LNCaP clone FGC (cell line): ENCODE measurements around the gene SSBP4.
A peak's percentile ranks its signal among the peaks of the same experiment; 100 is the strongest.

Source experiments
- DNase-seq: peaks from one replicate; pipeline ENCODE4 v3.0.0-alpha.2; 2011; ENCODE audit warnings: low read depth
- H3K4me3 ChIP-seq: 2 replicates; pipeline ENCODE4 v1.5.1; 2011; ENCODE audit warnings: mild to moderate bottlenecking, low read depth, low read length, control low read depth
- TF ChIP-seq, protein P1 (sequence below): IDR thresholded peaks from 2 replicates; pipeline ENCODE4 v1.5.1; 2012; ENCODE audit warnings: mild to moderate bottlenecking; ENCODE audit not compliant: control insufficient read depth, insufficient read depth; ENCODE audit errors: extremely low read depth

Gene SSBP4

DNA sequence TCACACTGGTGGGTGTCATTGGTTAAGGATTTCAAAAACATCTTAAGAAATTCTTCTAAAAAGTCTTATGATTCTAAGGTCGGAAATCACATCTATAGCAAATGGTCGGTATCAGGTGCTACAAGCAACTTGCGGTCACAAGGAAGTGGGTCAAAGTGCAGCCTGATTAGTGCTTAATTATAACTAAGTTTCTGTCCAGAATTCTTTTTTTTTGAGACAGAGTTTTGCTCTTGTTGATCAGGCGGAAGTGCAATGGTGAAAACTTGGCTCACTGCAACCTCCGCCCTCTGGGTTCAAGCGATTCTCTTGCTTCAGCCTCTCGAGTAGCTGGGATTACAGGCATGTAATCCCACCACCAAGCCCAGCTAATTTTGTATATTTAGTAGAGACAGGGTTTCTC lies 34.4 kb upstream of the SSBP4 start:
- TF ChIP-seq, protein P1, sequence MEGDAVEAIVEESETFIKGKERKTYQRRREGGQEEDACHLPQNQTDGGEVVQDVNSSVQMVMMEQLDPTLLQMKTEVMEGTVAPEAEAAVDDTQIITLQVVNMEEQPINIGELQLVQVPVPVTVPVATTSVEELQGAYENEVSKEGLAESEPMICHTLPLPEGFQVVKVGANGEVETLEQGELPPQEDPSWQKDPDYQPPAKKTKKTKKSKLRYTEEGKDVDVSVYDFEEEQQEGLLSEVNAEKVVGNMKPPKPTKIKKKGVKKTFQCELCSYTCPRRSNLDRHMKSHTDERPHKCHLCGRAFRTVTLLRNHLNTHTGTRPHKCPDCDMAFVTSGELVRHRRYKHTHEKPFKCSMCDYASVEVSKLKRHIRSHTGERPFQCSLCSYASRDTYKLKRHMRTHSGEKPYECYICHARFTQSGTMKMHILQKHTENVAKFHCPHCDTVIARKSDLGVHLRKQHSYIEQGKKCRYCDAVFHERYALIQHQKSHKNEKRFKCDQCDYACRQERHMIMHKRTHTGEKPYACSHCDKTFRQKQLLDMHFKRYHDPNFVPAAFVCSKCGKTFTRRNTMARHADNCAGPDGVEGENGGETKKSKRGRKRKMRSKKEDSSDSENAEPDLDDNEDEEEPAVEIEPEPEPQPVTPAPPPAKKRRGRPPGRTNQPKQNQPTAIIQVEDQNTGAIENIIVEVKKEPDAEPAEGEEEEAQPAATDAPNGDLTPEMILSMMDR, result no peak
- H3K4me3 ChIP-seq, result no peak overlapping the region
- DNase-seq, result no peak

DNA sequence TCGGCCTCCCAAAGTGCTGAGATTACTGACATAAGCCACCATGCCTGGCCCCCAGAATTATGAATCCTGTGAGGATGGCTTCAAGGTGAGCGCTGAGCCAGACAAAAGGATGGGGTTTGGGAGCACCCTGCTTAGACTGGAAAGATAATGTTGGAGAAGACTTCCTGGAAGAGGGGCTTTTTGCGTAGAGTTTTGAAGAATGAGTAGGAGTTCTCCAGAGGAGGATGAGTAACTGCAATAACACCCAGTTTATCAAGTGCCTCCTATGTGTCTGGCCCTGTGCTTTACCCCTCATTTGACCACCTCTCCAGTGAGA lies 33.9 kb upstream of the SSBP4 start:
- H3K4me3 ChIP-seq, result peak overlapping the region; percentile 94; the same call in 1 of the 2 replicates
- TF ChIP-seq, protein P1, result no peak
- DNase-seq, result no peak

DNA sequence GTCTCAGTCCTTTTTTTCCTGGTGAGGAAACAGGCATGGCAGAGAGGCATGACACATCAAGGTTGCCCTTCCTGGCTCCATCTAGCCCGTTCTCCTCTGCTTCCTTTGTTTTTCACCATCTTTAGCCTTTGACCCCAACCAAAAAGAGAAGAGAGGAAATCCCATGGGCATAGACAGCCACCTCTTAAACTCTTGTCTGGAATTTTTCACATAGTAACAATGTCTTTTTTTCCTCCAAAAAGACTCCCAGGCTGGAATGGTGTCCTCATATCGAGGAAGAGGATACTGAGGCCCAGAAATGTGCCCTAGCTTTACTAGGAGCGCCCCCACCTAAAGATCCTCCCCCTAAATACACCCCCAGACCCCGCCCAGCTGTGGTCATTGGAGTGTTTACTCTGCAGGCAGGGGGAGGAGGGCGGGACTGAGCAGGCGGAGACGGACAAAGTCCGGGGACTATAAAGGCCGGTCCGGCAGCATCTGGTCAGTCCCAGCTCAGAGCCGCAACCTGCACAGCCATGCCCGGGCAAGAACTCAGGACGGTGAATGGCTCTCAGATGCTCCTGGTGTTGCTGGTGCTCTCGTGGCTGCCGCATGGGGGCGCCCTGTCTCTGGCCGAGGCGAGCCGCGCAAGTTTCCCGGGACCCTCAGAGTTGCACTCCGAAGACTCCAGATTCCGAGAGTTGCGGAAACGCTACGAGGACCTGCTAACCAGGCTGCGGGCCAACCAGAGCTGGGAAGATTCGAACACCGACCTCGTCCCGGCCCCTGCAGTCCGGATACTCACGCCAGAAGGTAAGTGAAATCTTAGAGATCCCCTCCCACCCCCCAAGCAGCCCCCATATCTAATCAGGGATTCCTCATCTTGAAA lies 33.3 kb upstream of the SSBP4 start, which contains the start of gene GDF15:
TSS of gene GDF15 (plus strand) at position 484 of the 868 bp plus-strand sequence. CDS start at position 516, 32 bp downstream.
- DNase-seq, result peak; percentile 87
- TF ChIP-seq, protein P1, result peak; percentile 81
- peak within 1 kb of the TSS; percentile 94 for H3K4me3 ChIP-seq

DNA sequence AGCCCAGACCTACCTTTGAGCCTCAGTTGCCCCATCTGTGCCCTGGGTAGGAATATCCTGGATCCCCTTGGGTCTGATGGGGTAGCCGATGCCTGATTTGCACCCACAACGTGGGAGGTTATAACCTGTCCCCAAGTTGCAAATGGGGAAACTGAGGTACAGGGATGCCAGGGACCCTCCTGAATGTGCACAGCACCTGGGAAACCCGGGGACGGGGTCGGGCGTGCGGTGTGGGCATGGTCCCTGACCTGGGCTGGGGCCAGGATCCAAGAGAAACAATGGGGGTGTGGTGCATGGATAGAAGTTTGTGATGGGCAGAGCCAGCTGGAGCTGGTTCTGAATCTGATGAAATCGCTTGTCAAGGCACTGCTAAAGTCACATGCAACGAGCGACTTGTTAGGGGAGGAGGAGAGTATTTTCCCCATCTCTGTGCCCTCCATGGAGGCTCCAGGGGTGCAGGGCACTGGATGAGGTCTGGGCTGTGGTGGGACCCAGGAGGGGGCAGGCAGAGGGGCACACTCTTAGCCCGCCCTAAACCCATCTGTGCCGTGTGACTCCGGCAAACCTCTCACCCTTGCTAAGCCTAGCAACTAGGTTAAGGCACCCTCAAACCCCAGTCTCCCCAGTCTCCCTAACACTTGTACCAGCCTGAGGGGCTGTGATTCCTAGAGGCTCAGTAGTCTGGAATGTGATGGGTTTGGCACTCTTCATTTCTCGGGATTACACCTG lies 32.5 kb upstream of the SSBP4 start:
- H3K4me3 ChIP-seq, result peak overlapping the region; percentile 94
- no peak for DNase-seq
- TF ChIP-seq, protein P1, result no peak

DNA sequence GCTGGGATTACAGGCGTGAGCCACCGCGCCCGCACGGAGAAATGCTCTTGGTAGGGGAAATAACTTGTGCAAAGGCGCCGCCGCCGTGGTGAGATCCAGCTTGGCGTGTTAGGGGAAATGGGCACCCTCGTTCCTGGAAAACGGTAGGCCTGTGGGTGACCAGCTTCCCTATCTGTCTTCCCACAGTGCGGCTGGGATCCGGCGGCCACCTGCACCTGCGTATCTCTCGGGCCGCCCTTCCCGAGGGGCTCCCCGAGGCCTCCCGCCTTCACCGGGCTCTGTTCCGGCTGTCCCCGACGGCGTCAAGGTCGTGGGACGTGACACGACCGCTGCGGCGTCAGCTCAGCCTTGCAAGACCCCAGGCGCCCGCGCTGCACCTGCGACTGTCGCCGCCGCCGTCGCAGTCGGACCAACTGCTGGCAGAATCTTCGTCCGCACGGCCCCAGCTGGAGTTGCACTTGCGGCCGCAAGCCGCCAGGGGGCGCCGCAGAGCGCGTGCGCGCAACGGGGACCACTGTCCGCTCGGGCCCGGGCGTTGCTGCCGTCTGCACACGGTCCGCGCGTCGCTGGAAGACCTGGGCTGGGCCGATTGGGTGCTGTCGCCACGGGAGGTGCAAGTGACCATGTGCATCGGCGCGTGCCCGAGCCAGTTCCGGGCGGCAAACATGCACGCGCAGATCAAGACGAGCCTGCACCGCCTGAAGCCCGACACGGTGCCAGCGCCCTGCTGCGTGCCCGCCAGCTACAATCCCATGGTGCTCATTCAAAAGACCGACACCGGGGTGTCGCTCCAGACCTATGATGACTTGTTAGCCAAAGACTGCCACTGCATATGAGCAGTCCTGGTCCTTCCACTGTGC lies 30.9 kb upstream of the SSBP4 start:
- TF ChIP-seq, protein P1, result peak; percentile 96
- DNase-seq, result no peak
- H3K4me3 ChIP-seq, result peak overlapping the region; percentile 94

DNA sequence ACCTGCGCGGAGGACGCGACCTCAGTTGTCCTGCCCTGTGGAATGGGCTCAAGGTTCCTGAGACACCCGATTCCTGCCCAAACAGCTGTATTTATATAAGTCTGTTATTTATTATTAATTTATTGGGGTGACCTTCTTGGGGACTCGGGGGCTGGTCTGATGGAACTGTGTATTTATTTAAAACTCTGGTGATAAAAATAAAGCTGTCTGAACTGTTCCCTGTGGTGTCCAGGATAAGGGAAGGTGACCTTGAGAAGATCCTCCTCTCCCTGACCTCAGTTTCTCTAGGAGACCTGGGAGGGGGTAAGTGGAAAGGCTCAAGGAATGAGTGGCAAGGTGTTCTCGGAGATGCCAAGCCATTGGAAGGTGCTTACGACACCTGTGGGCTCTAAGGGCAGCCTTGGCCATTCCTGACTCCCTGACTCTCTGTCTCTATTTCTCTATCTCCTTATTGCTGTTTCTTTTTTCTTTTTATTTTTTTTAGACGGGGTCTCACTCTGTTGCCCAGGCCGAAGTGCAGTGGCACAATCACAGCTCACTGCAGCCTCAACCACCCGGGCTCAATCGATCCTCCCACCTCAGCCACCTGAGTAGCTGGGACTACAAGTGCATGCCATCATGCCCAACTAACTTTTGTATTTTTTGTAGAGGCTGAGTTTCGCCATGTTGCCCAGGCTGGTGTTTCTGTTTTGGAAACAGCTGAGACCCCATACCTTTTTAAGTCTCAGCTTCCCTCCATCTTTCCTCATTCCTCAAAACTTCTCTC lies 30.1 kb upstream of the SSBP4 start:
- peak overlapping the region; percentile 94 for H3K4me3 ChIP-seq
- no peak for DNase-seq
- TF ChIP-seq, protein P1, result no peak
